HEK293 (cell line): ENCODE measurements around the gene STARD13.

ENCODE experiments used
- CTCF ChIA-PET: fragments of 350-600 bp; formaldehyde crosslinking; extraction: SDS; loops from one replicate; lab custom pipeline; 2021; ENCODE audit warnings: antibody characterized with exemption; lab: Yijun Ruan, JAX
- POLR2A ChIA-PET: fragments of 300-600 bp; formaldehyde crosslinking; extraction: SDS; loops from one replicate; lab custom pipeline; 2020; ENCODE audit warnings: antibody characterized with exemption, inconsistent platforms; lab: Yijun Ruan, JAX
- H3K27ac ChIP-seq: fragments of 200-500 bp; sonication (Bioruptor generic); 2 replicates; pipeline ENCODE4 v1.5.1; 2014; ENCODE audit warnings: low read depth, low read length, control low read depth, inconsistent platforms; ENCODE audit errors: extremely low read depth
- H3K36me3 ChIP-seq, 2 experiments: fragments of 200-500 bp in 1 of 2; sonication (Bioruptor generic) in 1 of 2; 1 replicate in 1 of 2; 2 replicates in 1 of 2; pipeline ENCODE4 v1.5.1; 2014 to 2017; ENCODE audit warnings: inconsistent platforms in 2 of 2, low read length in 2 of 2; ENCODE audit not compliant: control insufficient read depth in 2 of 2, insufficient read depth in 1 of 2
- H3K4me1 ChIP-seq: fragments of 200-500 bp; sonication (Bioruptor generic); 2 replicates; pipeline ENCODE4 v1.5.1; 2014; ENCODE audit warnings: mild to moderate bottlenecking, low read length, inconsistent platforms; ENCODE audit not compliant: control insufficient read depth, insufficient read depth
- H3K4me3 ChIP-seq: 2 replicates; pipeline ENCODE4 v1.5.1; 2011; ENCODE audit warnings: low read depth, mild to moderate bottlenecking, control low read depth, low read length, moderate library complexity
- H3K9me3 ChIP-seq: fragments of 200-500 bp; sonication (Bioruptor generic); 2 replicates; pipeline ENCODE4 v1.5.1; 2014; ENCODE audit warnings: low read depth, low read length, inconsistent platforms; ENCODE audit not compliant: control insufficient read depth, insufficient read depth
- BCL6B ChIP-seq: fragments of 450-650 bp; formaldehyde crosslinking; IDR thresholded peaks from 2 replicates; pipeline ENCODE4 v1.5.1; 2017; ENCODE audit warnings: missing biosample characterization, missing genetic modification characterization
- HOXA7 ChIP-seq: sonication (generic); formaldehyde crosslinking; IDR thresholded peaks from 2 replicates; pipeline ENCODE4 v1.8.1; 2022; ENCODE audit warnings: missing genetic modification reagents, borderline replicate concordance
- KLF1 ChIP-seq: fragments of 450-650 bp; formaldehyde crosslinking; IDR thresholded peaks from 2 replicates; pipeline ENCODE4 v1.5.1; 2016; ENCODE audit warnings: missing biosample characterization, missing genetic modification characterization
- KLF8 ChIP-seq: fragments of 450-650 bp; formaldehyde crosslinking; IDR thresholded peaks from 2 replicates; pipeline ENCODE4 v1.5.1; 2016; ENCODE audit warnings: missing biosample characterization, missing genetic modification characterization
- MEIS1 ChIP-seq: sonication (generic); formaldehyde crosslinking; IDR thresholded peaks from 2 replicates; pipeline ENCODE4 v1.8.1; 2022; ENCODE audit warnings: missing genetic modification reagents, mild to moderate bottlenecking, borderline replicate concordance
- PRDM6 ChIP-seq: fragments of 450-650 bp; formaldehyde crosslinking; IDR thresholded peaks from 2 replicates; pipeline ENCODE4 v1.5.1; 2017; ENCODE audit warnings: missing biosample characterization, missing genetic modification characterization
- SCRT2 ChIP-seq: fragments of 450-650 bp; formaldehyde crosslinking; IDR thresholded peaks from 2 replicates; pipeline ENCODE4 v1.5.1; 2016; ENCODE audit warnings: missing biosample characterization, missing genetic modification characterization
- TCF7L2 ChIP-seq: IDR thresholded peaks from 2 replicates; pipeline ENCODE4 v1.6.1; 2011; ENCODE audit warnings: low read depth, mild to moderate bottlenecking, inconsistent platforms, low read length, moderate library complexity, borderline replicate concordance
- YY2 ChIP-seq: fragments of 450-650 bp; formaldehyde crosslinking; IDR thresholded peaks from 2 replicates; pipeline ENCODE4 v1.5.1; 2016; ENCODE audit warnings: missing biosample characterization, missing genetic modification characterization
- ZBTB20 ChIP-seq: fragments of 450-650 bp; formaldehyde crosslinking; IDR thresholded peaks from 2 replicates; pipeline ENCODE4 v1.5.1; 2016; ENCODE audit warnings: missing biosample characterization, missing genetic modification characterization
- ZBTB44 ChIP-seq: fragments of 450-650 bp; IDR thresholded peaks from 2 replicates; pipeline ENCODE4 v1.5.1; 2018; ENCODE audit warnings: missing biosample characterization, mild to moderate bottlenecking, missing genetic modification characterization
- ZFP3 ChIP-seq: fragments of 450-650 bp; formaldehyde crosslinking; IDR thresholded peaks from 2 replicates; pipeline ENCODE4 v1.5.1; 2016; ENCODE audit warnings: low read depth, missing biosample characterization, missing genetic modification characterization
- ZFP69B ChIP-seq: fragments of 450-650 bp; formaldehyde crosslinking; IDR thresholded peaks from 2 replicates; pipeline ENCODE4 v1.5.1; 2016; ENCODE audit warnings: missing biosample characterization, missing genetic modification characterization
- ZNF121 ChIP-seq: fragments of 450-650 bp; formaldehyde crosslinking; IDR thresholded peaks from 2 replicates; pipeline ENCODE4 v1.5.1; 2016; ENCODE audit warnings: missing biosample characterization, missing genetic modification characterization
- ZNF341 ChIP-seq: fragments of 450-650 bp; formaldehyde crosslinking; IDR thresholded peaks from 2 replicates; pipeline ENCODE4; 2016; ENCODE audit warnings: low read depth, missing biosample characterization, missing genetic modification characterization
- ZNF37A ChIP-seq: fragments of 450-650 bp; IDR thresholded peaks from 2 replicates; pipeline ENCODE4 v1.5.1; 2018; ENCODE audit warnings: missing biosample characterization, missing genetic modification characterization
- ZNF433 ChIP-seq: fragments of 450-650 bp; formaldehyde crosslinking; IDR thresholded peaks from 2 replicates; pipeline ENCODE4 v1.5.1; 2016; ENCODE audit warnings: missing biosample characterization, missing genetic modification characterization, low read depth
- ZNF488 ChIP-seq: fragments of 450-650 bp; formaldehyde crosslinking; IDR thresholded peaks from 2 replicates; pipeline ENCODE4 v1.5.1; 2016; ENCODE audit warnings: missing biosample characterization, missing genetic modification characterization
- ZNF513 ChIP-seq: fragments of 450-650 bp; IDR thresholded peaks from 2 replicates; pipeline ENCODE4 v1.5.1; 2018; ENCODE audit warnings: missing biosample characterization, missing genetic modification characterization
- ZNF610 ChIP-seq: fragments of 450-650 bp; formaldehyde crosslinking; IDR thresholded peaks from 2 replicates; pipeline ENCODE4 v1.5.1; 2016; ENCODE audit warnings: missing biosample characterization, missing genetic modification characterization, borderline replicate concordance
- ZNF621 ChIP-seq: fragments of 450-650 bp; formaldehyde crosslinking; IDR thresholded peaks from 2 replicates; pipeline ENCODE4 v1.5.1; 2017; ENCODE audit warnings: missing biosample characterization, missing genetic modification characterization
- ZNF677 ChIP-seq: fragments of 450-650 bp; IDR thresholded peaks from 2 replicates; pipeline ENCODE4 v1.5.0; 2018; ENCODE audit warnings: missing biosample characterization, mild to moderate bottlenecking, missing genetic modification characterization, moderate library complexity
- ZNF768 ChIP-seq: fragments of 450-650 bp; formaldehyde crosslinking; IDR thresholded peaks from 2 replicates; pipeline ENCODE4 v1.5.1; 2018; ENCODE audit warnings: missing biosample characterization, mild to moderate bottlenecking, missing genetic modification characterization
- ZSCAN30 ChIP-seq: fragments of 450-650 bp; IDR thresholded peaks from 2 replicates; pipeline ENCODE4 v1.5.1; 2018; ENCODE audit warnings: missing biosample characterization, mild to moderate bottlenecking, missing genetic modification characterization, moderate library complexity
- ZSCAN5A ChIP-seq: fragments of 450-650 bp; formaldehyde crosslinking; IDR thresholded peaks from 2 replicates; pipeline ENCODE4 v1.5.1; 2016; ENCODE audit warnings: missing biosample characterization, missing genetic modification characterization
- ZXDB ChIP-seq: fragments of 450-650 bp; formaldehyde crosslinking; IDR thresholded peaks from 2 replicates; pipeline ENCODE4 v1.5.1; 2016; ENCODE audit warnings: missing biosample characterization, missing genetic modification characterization

The STARD13 gene

GRCh38 chr13:33322543-33322809 is 36.9 kb upstream of the STARD13 start:
- H3K4me1 ChIP-seq, result peaks cover 2% of the 10 kb centered on the region; the same call in 1 of the 2 replicates
- H3K4me3 ChIP-seq, result no peak overlapping the region
- no peaks in the 10 kb centered on the region for H3K36me3 ChIP-seq
- POLR2A ChIA-PET, result no interaction called here
- CTCF ChIA-PET, result interaction anchor here (0.6 kb wide), 1 partner anchor 320 kb away, joined by 3 read pairs; no protein-coding TSS in a partner anchor
- H3K27ac ChIP-seq, result no peak overlapping the region
- TF ChIP-seq MEIS1 (CRISPR knock-in tag) (no peak), KLF1 (no peak), ZBTB20 (tag by site-specific recombination) (no peak), BCL6B (tag by site-specific recombination) (no peak), HOXA7 (no peak), ZNF677 (tag by site-specific recombination) (no peak), ZNF37A (tag by site-specific recombination) (no peak), ZNF433 (tag by site-specific recombination) (no peak), ZNF610 (tag by site-specific recombination) (no peak), ZFP3 (tag by site-specific recombination) (no peak), ZNF121 (no peak), YY2 (tag by site-specific recombination) (no peak), SCRT2 (tag by site-specific recombination) (peak; percentile 22; the same call in 1 of the 2 replicates), PRDM6 (tag by site-specific recombination) (no peak), ZNF513 (tag by site-specific recombination) (no peak), ZNF621 (tag by site-specific recombination) (no peak), ZBTB44 (tag by site-specific recombination) (peak; percentile 72)
- H3K9me3 ChIP-seq, result no peaks in the 10 kb centered on the region

GRCh38 chr13:33321686-33322542 is 36.4 kb upstream of the STARD13 start:
- peaks cover 2% of the 10 kb centered on the region; the same call in 1 of the 2 replicates for H3K4me1 ChIP-seq
- POLR2A ChIA-PET, result no interaction called here
- CTCF ChIA-PET, result interaction anchor here (0.6 kb wide), 1 partner anchor 321 kb away, joined by 3 read pairs; no protein-coding TSS in a partner anchor
- H3K36me3 ChIP-seq, result no peaks in the 10 kb centered on the region
- H3K27ac ChIP-seq, result no peak overlapping the region
- no peaks in the 10 kb centered on the region for H3K9me3 ChIP-seq
- H3K4me3 ChIP-seq, result no peak overlapping the region
- TF ChIP-seq ZSCAN5A, result no peak
- TF ChIP-seq ZNF341, result no peak
- TF ChIP-seq ZNF488 (tag by site-specific recombination), result no peak
- no peak for TF ChIP-seq ZSCAN30 (tag by site-specific recombination)
- TF ChIP-seq ZXDB (tag by site-specific recombination), result no peak
- no peak for TF ChIP-seq ZFP69B
- TF ChIP-seq TCF7L2, result no peak
- TF ChIP-seq KLF8, result no peak
- TF ChIP-seq HOXA7, result no peak
- TF ChIP-seq ZNF768 (tag by site-specific recombination), result no peak
